ENCODE measurements around the gene PTX4. TPM values are rescaled to one million over a fixed set of nuclear protein-coding genes. Genes with fewer than 3 reads are reported as not detected.
"Not testable (repeated sequence)": the region's sequence is repeated elsewhere in the genome, so short reads cannot be mapped to it uniquely, and the experiment has no call there.

PTX4 gene
- total RNA-seq, 1 donor from 2014 or later: not detected

DNA sequence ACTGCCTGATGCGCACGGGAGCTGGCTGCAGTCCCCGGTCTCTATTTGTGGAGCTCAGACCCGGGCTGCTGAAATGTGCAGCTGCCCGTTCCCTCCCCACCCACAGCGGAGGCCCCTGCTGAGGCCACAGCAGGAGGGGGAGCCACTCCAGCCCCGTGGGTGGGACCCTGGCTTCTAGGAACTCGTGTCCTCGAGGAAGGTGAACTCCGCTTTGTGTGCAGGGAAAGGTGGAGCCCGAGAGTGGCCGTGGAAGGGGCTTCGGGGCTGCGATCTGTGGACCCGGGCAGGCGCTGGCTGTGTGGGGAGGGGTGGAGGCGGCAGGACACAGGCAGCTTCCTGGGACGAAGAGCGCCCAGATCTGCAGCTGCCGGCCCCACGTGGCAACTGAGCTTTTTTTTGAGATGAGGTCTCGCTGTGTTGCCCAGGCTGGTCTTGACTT, 47.3 kb downstream of the PTX4 start:
- H3K27me3 Mint-ChIP-seq (ENCODE audit: low read depth): no peaks in the 10 kb centered on the region
- no peak overlapping the region for H3K4me3 Mint-ChIP-seq (ENCODE audit: unreplicated experiment)
- H3K9me3 Mint-ChIP-seq (ENCODE audit: low read depth): no peaks in the 10 kb centered on the region
- no peak overlapping the region for H3K27ac Mint-ChIP-seq (ENCODE audit: unreplicated experiment)
- TF ChIP-seq CTCF (IDR thresholded peaks at IDR 0.05): no peak
- DNase-seq (ENCODE audit: low spot score): no peak
- peaks cover 1% of the 10 kb centered on the region for H3K36me3 Mint-ChIP-seq (ENCODE audit: low read depth)
- no peaks in the 10 kb centered on the region for H3K4me1 Mint-ChIP-seq (ENCODE audit: low read depth)

DNA sequence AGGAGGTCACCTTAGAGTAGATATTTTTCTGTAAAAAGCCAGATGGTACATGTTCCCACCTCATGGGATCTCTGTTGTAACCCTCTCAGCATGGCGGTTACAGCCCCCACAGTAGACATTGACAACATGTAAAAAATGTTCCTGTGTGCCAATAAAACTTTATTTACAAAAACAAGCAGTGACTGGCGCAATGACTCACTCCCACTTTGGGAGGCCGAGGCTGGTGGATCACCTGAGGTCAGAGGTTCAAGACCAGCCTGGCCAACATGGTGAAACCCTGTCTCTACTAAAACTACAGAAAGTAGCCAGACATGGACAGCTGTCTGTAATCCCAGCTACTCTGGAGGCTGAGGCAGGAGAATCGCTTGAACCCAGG, 49.1 kb downstream of the PTX4 start:
- not testable (repeated sequence) for H3K4me3 Mint-ChIP-seq (ENCODE audit: unreplicated experiment); H3K27me3 Mint-ChIP-seq (ENCODE audit: low read depth); DNase-seq (ENCODE audit: low spot score); H3K36me3 Mint-ChIP-seq (ENCODE audit: low read depth); H3K9me3 Mint-ChIP-seq (ENCODE audit: low read depth); H3K4me1 Mint-ChIP-seq (ENCODE audit: low read depth); H3K27ac Mint-ChIP-seq (ENCODE audit: unreplicated experiment)

DNA sequence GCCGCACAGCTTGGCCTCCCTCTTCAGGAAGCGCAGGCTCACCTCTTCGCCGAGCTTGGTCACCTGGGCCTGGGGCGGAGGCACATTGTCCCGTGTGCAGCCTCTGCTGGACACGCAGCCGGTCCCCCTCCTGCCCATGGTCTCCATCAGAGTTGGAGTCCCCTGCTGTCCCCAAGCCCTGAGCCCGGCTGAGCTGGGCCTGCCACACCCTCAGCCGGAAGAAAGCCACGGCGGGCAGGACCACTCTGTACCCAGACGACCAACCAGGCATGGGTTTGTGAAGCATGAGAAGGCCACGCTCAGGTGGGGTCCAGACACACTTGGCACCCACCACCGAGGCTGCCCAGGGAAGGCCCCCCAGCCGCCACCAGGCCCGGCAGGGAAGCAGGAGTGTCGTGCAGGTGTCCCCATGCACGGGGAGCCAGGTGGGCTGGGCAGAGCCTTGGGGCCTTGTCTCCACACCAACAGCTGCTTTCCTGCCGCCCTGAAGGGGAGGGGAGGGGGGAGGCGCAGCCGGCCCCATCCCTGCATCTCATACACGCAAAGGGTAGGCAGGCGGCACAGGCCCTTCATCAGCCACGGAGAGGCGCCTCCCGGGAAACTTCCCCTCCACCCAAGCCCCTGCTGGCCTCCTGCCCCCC, 49.6 kb downstream of the PTX4 start:
- no peak for TF ChIP-seq CTCF (IDR thresholded peaks at IDR 0.05)
- H3K4me1 Mint-ChIP-seq (ENCODE audit: low read depth): no peaks in the 10 kb centered on the region
- H3K36me3 Mint-ChIP-seq (ENCODE audit: low read depth): peaks cover 1% of the 10 kb centered on the region

DNA sequence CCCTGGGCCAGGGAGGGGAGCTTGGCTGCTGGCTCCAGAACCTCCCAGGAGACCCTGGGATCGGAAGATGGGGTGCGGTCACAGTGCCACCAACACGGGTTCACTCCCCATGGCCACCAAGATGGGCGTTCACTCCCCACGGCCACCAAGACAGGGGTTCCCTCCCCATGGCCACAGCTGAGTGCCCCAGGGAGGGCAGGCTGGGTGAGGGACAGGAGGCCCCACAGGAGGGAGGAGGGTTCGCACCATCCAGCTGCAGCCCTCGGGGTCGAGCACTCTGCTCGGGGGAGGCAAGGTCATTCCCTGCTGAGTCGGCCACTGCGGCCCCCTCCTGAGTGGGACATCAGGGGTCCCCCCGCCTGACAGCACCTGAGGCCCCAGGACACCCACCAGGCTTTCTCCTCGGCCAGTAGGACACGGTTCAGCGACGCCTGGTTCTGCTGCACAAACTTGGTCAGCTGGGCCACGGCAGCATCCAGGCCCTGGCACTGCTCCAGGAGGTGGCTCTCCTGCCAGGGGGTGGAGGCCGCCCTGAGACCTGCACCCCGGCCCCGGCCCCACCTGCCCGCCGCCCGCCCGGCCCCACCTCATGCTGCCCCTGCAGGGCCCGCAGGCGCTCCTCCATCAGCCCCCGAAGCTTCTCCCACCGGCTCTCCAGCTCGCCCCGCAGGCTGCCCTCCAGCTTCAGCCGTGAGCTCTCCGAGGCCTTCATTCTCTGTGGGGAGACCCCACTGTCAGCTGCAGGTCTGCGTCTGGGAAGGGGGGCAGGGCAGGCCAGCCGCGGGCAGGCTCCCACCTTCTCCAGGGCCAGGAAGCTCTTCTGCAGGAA, 50.3 kb downstream of the PTX4 start:
- H3K4me1 Mint-ChIP-seq (ENCODE audit: low read depth): no peaks in the 10 kb centered on the region
- no peak overlapping the region for H3K4me3 Mint-ChIP-seq (ENCODE audit: unreplicated experiment)
- no peaks in the 10 kb centered on the region for H3K9me3 Mint-ChIP-seq (ENCODE audit: low read depth)
- no peaks in the 10 kb centered on the region for H3K27me3 Mint-ChIP-seq (ENCODE audit: low read depth)
- DNase-seq (ENCODE audit: low spot score): no peak
- H3K36me3 Mint-ChIP-seq (ENCODE audit: low read depth): peaks cover 1% of the 10 kb centered on the region
- no peak for TF ChIP-seq CTCF (IDR thresholded peaks at IDR 0.05)
- H3K27ac Mint-ChIP-seq (ENCODE audit: unreplicated experiment): no peak overlapping the region

More for the DNA sequence above, 49.6 kb downstream of the PTX4 start:
- no peak overlapping the region for H3K27ac Mint-ChIP-seq (ENCODE audit: unreplicated experiment)
- H3K4me3 Mint-ChIP-seq (ENCODE audit: unreplicated experiment): no peak overlapping the region
- H3K9me3 Mint-ChIP-seq (ENCODE audit: low read depth): no peaks in the 10 kb centered on the region
- H3K27me3 Mint-ChIP-seq (ENCODE audit: low read depth): no peaks in the 10 kb centered on the region
- DNase-seq (ENCODE audit: low spot score): no peak

GRCh38 chr16:1437606-1438005, 51.1 kb downstream of the PTX4 start:
- Mint-ChIP-seq H3K36me3 (ENCODE audit: low read depth) (peaks cover 1% of the 10 kb centered on the region), H3K27ac (ENCODE audit: unreplicated experiment) (no peak overlapping the region), H3K9me3 (ENCODE audit: low read depth) (no peaks in the 10 kb centered on the region), H3K4me1 (ENCODE audit: low read depth) (no peaks in the 10 kb centered on the region), H3K4me3 (ENCODE audit: unreplicated experiment) (no peak overlapping the region), H3K27me3 (ENCODE audit: low read depth) (no peaks in the 10 kb centered on the region)
- no peak for DNase-seq (ENCODE audit: low spot score)
- no peak for TF ChIP-seq CTCF (IDR thresholded peaks at IDR 0.05)

All from chondrocyte (in vitro differentiated cells).